Colonic mucosa (tissue), 4 donors: ENCODE results near the gene CAVIN3. TPM values are rescaled to one million over a fixed set of nuclear protein-coding genes. Genes with fewer than 3 reads are reported as not detected.

Source experiments
- DNase-seq: peaks from one replicate; pipeline ENCODE4 v3.0.0-alpha.2; 2020
- H3K27ac ChIP-seq: fragments of 200-600 bp; one replicate; pipeline ENCODE4 v1.8.0; 2021
- H3K27me3 ChIP-seq: fragments of 200-600 bp; one replicate; pipeline ENCODE4 v1.8.0; 2021
- H3K36me3 ChIP-seq: fragments of 200-600 bp; one replicate; pipeline ENCODE4 v1.8.0; 2021
- H3K4me1 ChIP-seq: fragments of 200-600 bp; one replicate; pipeline ENCODE4 v1.8.0; 2021; ENCODE audit warnings: mild to moderate bottlenecking
- H3K4me3 ChIP-seq: fragments of 200-600 bp; one replicate; pipeline ENCODE4 v1.8.0; 2021
- H3K9ac ChIP-seq, 2 donors: one replicate each; pipeline ENCODE4 v1.7.0; 2013; ENCODE audit warnings: control low read depth in 2 of 2, low read depth in 2 of 2, low read length in 2 of 2
- H3K9me3 ChIP-seq: fragments of 200-600 bp; one replicate; pipeline ENCODE4 v1.8.0; 2021
- CTCF ChIP-seq: fragments of 200-600 bp; IDR thresholded peaks from one replicate; pipeline ENCODE4 v1.8.0; 2022; ENCODE audit warnings: antibody characterized with exemption, mild to moderate bottlenecking
- intact Hi-C: fragments of 100-400 bp; cut with DNase I; formaldehyde crosslinking; loops from one replicate; pipeline ENCODE4 v1.14.1; 2022
- total RNA-seq, 2 donors: library from RNA; stranded (reverse); fragmentation: NEBNext Ultra II Directional in 1 of 2; extraction: Animal tissue kit (Norgen Biotek cat#: 25700) in 1 of 2; gene quantifications; one replicate each; pipeline ENCODE4 v1.2.1, GENCODE V29; 2021
- donor health status: healthy.
- donor health status: DM: no; HTN: no; CAD: no.
- donor health status: DM: no; HTN: no; CAD: no.

Gene CAVIN3
- total RNA-seq, 2 donors from 2014 or later: 6.5 to 15.4 TPM

- Histone ChIP-seq H3K4me3 (no peak overlapping the region), H3K9ac (no peak overlapping the region), H3K36me3 (no peaks in the 10 kb centered on the region), H3K27ac (peak overlapping the region; percentile 9), H3K27me3 (no peaks in the 10 kb centered on the region), H3K9me3 (no peaks in the 10 kb centered on the region), H3K4me1 (no peaks in the 10 kb centered on the region)
- peak; percentile 27 for DNase-seq
- no peak for TF ChIP-seq CTCF
- intact Hi-C loops: loop anchor here (10.0 kb wide), 1 partner anchor 62 kb away; no protein-coding TSS in a partner anchor
Observed at GRCh38 chr11:6357222-6357621, 36.9 kb upstream of the CAVIN3 start.

- intact Hi-C loops: loop anchor here (10.0 kb wide), 1 partner anchor 62 kb away; no protein-coding TSS in a partner anchor
- Histone ChIP-seq H3K9me3 (no peaks in the 10 kb centered on the region), H3K4me1 (no peaks in the 10 kb centered on the region), H3K9ac (no peak overlapping the region), H3K27ac (no peak overlapping the region), H3K27me3 (no peaks in the 10 kb centered on the region), H3K4me3 (no peak overlapping the region), H3K36me3 (no peaks in the 10 kb centered on the region)
- no peak for TF ChIP-seq CTCF
- no peak for DNase-seq
Observed at GRCh38 chr11:6356503-6357055, 36.3 kb upstream of the CAVIN3 start.

- no peak for TF ChIP-seq CTCF
- H3K9me3 ChIP-seq: no peaks in the 10 kb centered on the region
- DNase-seq: no peak
- H3K36me3 ChIP-seq: no peaks in the 10 kb centered on the region
- H3K4me1 ChIP-seq: no peaks in the 10 kb centered on the region
- H3K4me3 ChIP-seq: no peak overlapping the region
- H3K9ac ChIP-seq: no peak overlapping the region
- intact Hi-C loops: loop anchor here (5.0 to 10.0 kb wide), 3 partner anchors 60 to 333 kb away; partner anchors contain the start of gene CCKBR
- H3K27me3 ChIP-seq: no peaks in the 10 kb centered on the region
- H3K27ac ChIP-seq: no peak overlapping the region
Observed at GRCh38 chr11:6354651-6355485, 34.6 kb upstream of the CAVIN3 start.

- H3K9ac ChIP-seq: no peak overlapping the region
- H3K9me3 ChIP-seq: no peaks in the 10 kb centered on the region
- H3K27me3 ChIP-seq: no peaks in the 10 kb centered on the region
- no peak overlapping the region for H3K27ac ChIP-seq
- DNase-seq: peak; percentile 60
- intact Hi-C loops: loop anchor here (5.0 to 10.0 kb wide), 3 partner anchors 59 to 331 kb away; partner anchors contain the start of gene CCKBR
- TF ChIP-seq CTCF: peak; percentile 91
- H3K36me3 ChIP-seq: no peaks in the 10 kb centered on the region
- no peak overlapping the region for H3K4me3 ChIP-seq
- H3K4me1 ChIP-seq: no peaks in the 10 kb centered on the region
Observed at GRCh38 chr11:6353367-6353987, 33.2 kb upstream of the CAVIN3 start.

- H3K4me1 ChIP-seq: no peaks in the 10 kb centered on the region
- no peak for TF ChIP-seq CTCF
- DNase-seq: no peak
- no peaks in the 10 kb centered on the region for H3K36me3 ChIP-seq
- no peak overlapping the region for H3K27ac ChIP-seq
- no peaks in the 10 kb centered on the region for H3K9me3 ChIP-seq
- H3K27me3 ChIP-seq: no peaks in the 10 kb centered on the region
- H3K9ac ChIP-seq: no peak overlapping the region
- intact Hi-C loops: loop anchor here (5.0 to 10.0 kb wide), 3 partner anchors 57 to 330 kb away; partner anchors contain the start of gene CCKBR
- no peak overlapping the region for H3K4me3 ChIP-seq
Observed at GRCh38 chr11:6351782-6352382, 31.6 kb upstream of the CAVIN3 start.
